KMS-11 (cell line): Measurements from ENCODE around the gene PLA2G2F.

ENCODE experiments used
- H2AFZ ChIP-seq: fragments of 200-600 bp; sonication (generic); 2 replicates; pipeline ENCODE4 v1.6.1; 2016; ENCODE audit warnings: antibody characterized with exemption, mixed run types, low read depth
- H3K27ac ChIP-seq: fragments of 200-600 bp; sonication (generic); 2 replicates; pipeline ENCODE4 v1.6.1; 2016; ENCODE audit warnings: mild to moderate bottlenecking, mixed run types
- H3K27me3 ChIP-seq: fragments of 200-600 bp; sonication (generic); 2 replicates; pipeline ENCODE4 v1.6.1; 2017; ENCODE audit warnings: mild to moderate bottlenecking, low read depth, mixed run types, moderate library complexity; ENCODE audit not compliant: insufficient read depth
- H3K36me3 ChIP-seq: fragments of 200-600 bp; sonication (generic); 2 replicates; pipeline ENCODE4 v1.6.1; 2017; ENCODE audit warnings: mild to moderate bottlenecking, mixed run types; ENCODE audit not compliant: insufficient read depth
- H3K4me1 ChIP-seq: fragments of 200-600 bp; sonication (generic); 2 replicates; pipeline ENCODE4 v1.6.1; 2016; ENCODE audit warnings: mild to moderate bottlenecking, low read depth, mixed run types; ENCODE audit not compliant: poor library complexity, severe bottlenecking
- H3K4me2 ChIP-seq: fragments of 200-600 bp; sonication (generic); 2 replicates; pipeline ENCODE4 v1.7.0; 2016; ENCODE audit warnings: mild to moderate bottlenecking, mixed run types
- H3K4me3 ChIP-seq: fragments of 200-600 bp; sonication (generic); IDR thresholded peaks from 2 replicates; pipeline ENCODE4 v1.6.1; 2017; ENCODE audit warnings: low read depth, low read length, mixed read lengths; ENCODE audit not compliant: insufficient read depth
- H3K79me2 ChIP-seq: fragments of 200-600 bp; sonication (generic); 2 replicates; pipeline ENCODE4 v1.6.1; 2016; ENCODE audit warnings: low read depth, mixed run types; ENCODE audit not compliant: insufficient read depth
- H3K9ac ChIP-seq: fragments of 200-600 bp; sonication (generic); 2 replicates; pipeline ENCODE4 v1.6.1; 2016; ENCODE audit warnings: mild to moderate bottlenecking, mixed run types
- H4K20me1 ChIP-seq: fragments of 200-600 bp; sonication (generic); 2 replicates; pipeline ENCODE4 v1.6.1; 2016; ENCODE audit warnings: mild to moderate bottlenecking, mixed run types; ENCODE audit not compliant: insufficient read depth
- TF ChIP-seq, protein P1 (sequence below): fragments of 200-600 bp; sonication (generic); conservative IDR thresholded peaks from 2 replicates; pipeline ENCODE4 v1.6.1; 2017; ENCODE audit warnings: low read depth, mild to moderate bottlenecking, antibody characterized with exemption, low read length, moderate library complexity, mixed read lengths

PLA2G2F gene

DNA sequence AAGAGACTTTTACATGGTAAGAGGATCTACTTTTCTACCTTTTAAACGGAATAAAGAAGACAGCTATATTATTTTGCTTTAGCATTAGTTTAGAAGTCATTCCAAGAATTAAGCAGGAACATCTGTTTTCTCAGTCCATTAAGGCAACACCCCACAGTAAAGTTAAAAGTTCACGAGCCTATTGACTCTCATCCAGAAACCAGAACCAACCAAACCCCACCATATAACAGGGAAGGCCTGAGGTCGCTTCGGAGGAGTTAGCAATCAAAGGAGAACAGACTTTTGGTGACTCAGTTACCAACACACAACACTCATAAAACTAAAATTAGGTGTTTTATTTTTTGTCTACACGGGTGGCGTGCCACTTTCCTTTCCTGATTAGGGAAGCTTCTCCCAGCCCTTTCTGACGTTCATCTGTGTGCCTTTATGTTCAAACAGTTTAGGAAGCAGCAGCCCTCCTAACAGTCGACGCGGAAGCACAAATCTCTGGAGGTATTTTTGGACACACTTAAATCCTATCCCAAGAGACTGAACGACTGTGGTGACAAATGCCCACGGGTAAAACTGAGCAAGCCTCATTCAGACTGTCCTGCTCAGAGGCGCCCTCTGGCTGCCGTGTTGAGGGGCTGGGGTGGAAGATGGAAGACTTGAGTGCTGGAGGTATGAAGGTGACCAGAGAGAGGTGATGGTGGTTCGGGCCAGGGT is 55.8 kb downstream of the PLA2G2F start:
- Histone ChIP-seq H3K9ac (no peak overlapping the region), H3K36me3 (no peaks in the 10 kb centered on the region), H3K4me3 (no peak overlapping the region), H2AFZ (no peak overlapping the region), H3K79me2 (no peaks in the 10 kb centered on the region), H3K27ac (no peak overlapping the region), H3K4me1 (no peaks in the 10 kb centered on the region), H4K20me1 (no peaks in the 10 kb centered on the region), H3K4me2 (no peak overlapping the region), H3K27me3 (peaks cover 46% of the 10 kb centered on the region; the same call in 1 of the 2 replicates)
- TF ChIP-seq, protein P1, sequence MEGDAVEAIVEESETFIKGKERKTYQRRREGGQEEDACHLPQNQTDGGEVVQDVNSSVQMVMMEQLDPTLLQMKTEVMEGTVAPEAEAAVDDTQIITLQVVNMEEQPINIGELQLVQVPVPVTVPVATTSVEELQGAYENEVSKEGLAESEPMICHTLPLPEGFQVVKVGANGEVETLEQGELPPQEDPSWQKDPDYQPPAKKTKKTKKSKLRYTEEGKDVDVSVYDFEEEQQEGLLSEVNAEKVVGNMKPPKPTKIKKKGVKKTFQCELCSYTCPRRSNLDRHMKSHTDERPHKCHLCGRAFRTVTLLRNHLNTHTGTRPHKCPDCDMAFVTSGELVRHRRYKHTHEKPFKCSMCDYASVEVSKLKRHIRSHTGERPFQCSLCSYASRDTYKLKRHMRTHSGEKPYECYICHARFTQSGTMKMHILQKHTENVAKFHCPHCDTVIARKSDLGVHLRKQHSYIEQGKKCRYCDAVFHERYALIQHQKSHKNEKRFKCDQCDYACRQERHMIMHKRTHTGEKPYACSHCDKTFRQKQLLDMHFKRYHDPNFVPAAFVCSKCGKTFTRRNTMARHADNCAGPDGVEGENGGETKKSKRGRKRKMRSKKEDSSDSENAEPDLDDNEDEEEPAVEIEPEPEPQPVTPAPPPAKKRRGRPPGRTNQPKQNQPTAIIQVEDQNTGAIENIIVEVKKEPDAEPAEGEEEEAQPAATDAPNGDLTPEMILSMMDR: peak; percentile 64

DNA sequence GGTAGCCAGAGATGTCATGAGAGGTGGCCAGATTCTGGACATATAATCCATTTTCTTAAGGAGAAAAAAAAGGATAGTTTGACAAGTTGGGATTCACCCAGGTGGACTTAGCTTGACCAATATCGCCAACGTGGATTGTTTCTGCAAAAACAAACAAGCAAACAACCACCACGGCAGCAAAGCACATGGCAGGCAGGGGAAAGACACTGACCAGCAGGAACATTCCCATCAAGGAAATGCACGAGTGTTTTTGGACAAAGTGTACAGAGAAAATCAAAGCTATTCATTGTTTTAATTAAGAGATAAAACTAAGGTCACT is 56.3 kb downstream of the PLA2G2F start:
- H3K9ac ChIP-seq: no peak overlapping the region
- H3K36me3 ChIP-seq: no peaks in the 10 kb centered on the region
- no peak overlapping the region for H3K4me3 ChIP-seq
- no peaks in the 10 kb centered on the region for H4K20me1 ChIP-seq
- no peak overlapping the region for H3K27ac ChIP-seq
- H3K27me3 ChIP-seq: peaks cover 48% of the 10 kb centered on the region; the same call in 1 of the 2 replicates
- TF ChIP-seq, protein P1: peak; percentile 0; the same call in 1 of the 2 replicates
- no peak overlapping the region for H3K4me2 ChIP-seq
- no peaks in the 10 kb centered on the region for H3K79me2 ChIP-seq
- no peaks in the 10 kb centered on the region for H3K4me1 ChIP-seq
- no peak overlapping the region for H2AFZ ChIP-seq

DNA sequence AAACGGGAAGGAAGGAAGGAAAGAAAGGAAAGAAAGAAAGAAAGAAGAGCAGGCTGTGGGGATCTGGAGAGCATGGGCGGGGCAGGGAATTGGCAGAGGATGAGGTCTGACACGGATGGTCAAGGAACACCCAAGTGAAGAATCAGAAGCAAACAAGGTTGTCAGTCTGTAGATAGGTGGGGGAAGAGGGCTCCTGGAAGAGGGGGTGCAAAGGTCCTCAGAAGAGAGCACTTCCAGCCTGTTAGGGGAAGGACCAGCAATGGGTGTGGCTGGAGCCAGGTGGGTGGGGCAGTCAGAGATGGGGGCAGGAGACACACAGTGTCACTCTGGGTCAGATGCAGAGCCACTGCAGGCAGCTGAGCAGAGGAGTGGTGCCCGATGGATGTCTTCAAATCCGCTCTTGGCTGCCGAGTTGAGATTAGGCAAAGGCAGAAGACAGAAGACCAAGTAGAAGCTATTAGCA is 58.2 kb downstream of the PLA2G2F start:
- Histone ChIP-seq H3K36me3 (no peaks in the 10 kb centered on the region), H3K4me3 (no peak overlapping the region), H3K27ac (no peak overlapping the region), H3K4me2 (no peak overlapping the region), H3K9ac (no peak overlapping the region), H2AFZ (no peak overlapping the region), H3K79me2 (no peaks in the 10 kb centered on the region), H4K20me1 (no peaks in the 10 kb centered on the region), H3K4me1 (no peaks in the 10 kb centered on the region), H3K27me3 (peaks cover 53% of the 10 kb centered on the region; the same call in 1 of the 2 replicates)
- TF ChIP-seq, protein P1: no peak

DNA sequence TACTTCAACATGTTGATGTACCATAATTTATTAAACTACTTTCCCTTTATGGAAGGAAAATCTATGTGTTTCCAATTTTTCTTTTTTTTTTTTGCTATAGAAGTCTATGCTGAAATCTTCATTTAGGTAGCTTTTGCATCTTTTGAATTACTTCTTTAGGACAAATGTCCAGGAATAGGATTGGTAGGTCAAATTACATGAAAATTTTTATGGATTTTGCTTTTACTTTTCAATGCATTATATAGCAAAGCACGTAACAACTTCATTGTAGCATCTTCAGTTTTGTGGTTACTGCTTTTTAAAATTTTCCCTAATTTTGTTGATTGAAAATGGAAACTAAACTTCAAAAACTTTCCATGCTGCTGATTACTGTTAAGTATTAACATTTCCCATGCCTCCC is 59.2 kb downstream of the PLA2G2F start:
- Histone ChIP-seq H3K27me3 (peaks cover 52% of the 10 kb centered on the region; the same call in 1 of the 2 replicates), H3K4me1 (no peaks in the 10 kb centered on the region), H2AFZ (no peak overlapping the region), H3K27ac (no peak overlapping the region), H3K36me3 (no peaks in the 10 kb centered on the region), H4K20me1 (no peaks in the 10 kb centered on the region), H3K9ac (no peak overlapping the region), H3K4me2 (no peak overlapping the region), H3K4me3 (no peak overlapping the region), H3K79me2 (no peaks in the 10 kb centered on the region)
- TF ChIP-seq, protein P1: no peak
